RWPE1 (cell line): ENCODE data around the gene PPY.

Experiments used
- CTCF ChIA-PET: fragments of 350-600 bp; sonication (Branson Sonifier 250); formaldehyde crosslinking; extraction: SDS; loops from one replicate; lab custom pipeline; 2021; lab: Yijun Ruan, JAX
- POLR2A ChIA-PET: fragments of 400-600 bp; formaldehyde crosslinking; extraction: SDS; loops from one replicate; lab custom pipeline; 2020; ENCODE audit warnings: antibody characterized with exemption; ENCODE audit not compliant: low non-redundant PET; lab: Yijun Ruan, JAX
- DNase-seq: peaks from one replicate; pipeline ENCODE4 v3.0.0; 2012; ENCODE audit warnings: low spot score
- H3K27ac ChIP-seq: fragments of 450-650 bp; 2 replicates; pipeline ENCODE4 v1.5.1; 2017
- TF ChIP-seq, protein P1 (sequence below): fragments of 450-650 bp; conservative IDR thresholded peaks from 2 replicates; pipeline ENCODE4 v1.5.1; 2017; ENCODE audit warnings: low read depth, mild to moderate bottlenecking

PPY gene

DNA sequence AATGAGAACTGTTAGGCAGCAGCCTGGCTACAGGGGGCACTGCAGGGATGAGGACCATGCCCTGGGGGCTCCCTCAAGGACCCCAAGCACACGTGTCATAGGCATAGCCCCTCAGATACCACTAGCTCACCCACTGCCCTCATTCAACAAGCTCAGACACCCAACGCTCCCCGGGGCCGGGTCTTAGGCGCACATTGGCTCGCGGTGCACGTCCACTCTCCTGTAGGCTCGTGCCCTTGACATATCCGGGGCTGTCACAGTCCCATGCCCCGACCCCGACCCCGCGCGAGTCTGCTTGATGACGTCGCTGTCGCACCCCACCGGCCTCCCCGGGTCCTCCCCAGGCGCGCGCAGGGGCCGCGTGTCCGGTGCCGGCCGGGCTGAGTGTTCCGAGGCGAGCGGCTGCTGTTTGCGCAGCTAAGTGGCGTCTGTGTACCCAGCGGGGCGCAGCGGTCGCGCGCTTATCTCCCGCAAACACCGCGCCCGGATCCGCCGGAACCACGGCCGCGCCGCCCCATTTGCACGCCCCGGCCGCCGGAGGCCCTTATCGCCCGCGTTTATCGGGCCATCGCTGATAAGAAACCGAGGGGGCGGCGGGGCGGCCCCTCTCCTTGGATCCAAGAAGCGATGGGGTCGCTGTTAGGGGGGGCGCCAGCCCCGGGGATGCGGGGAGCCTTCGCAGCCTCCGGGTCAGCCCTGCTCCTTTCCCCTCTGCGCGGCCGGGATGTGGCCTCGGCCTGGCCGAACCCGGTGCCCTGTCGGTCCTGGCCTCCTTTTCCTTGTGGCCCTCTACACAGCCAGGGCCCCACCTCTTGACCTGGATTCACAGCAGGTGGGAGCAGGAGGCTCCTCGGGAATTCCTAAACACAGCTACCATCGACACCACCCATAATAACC lies 41.5 kb upstream of the PPY start:
- H3K27ac ChIP-seq = no peak overlapping the region
- POLR2A ChIA-PET = no interaction called here
- DNase-seq = no peak
- CTCF ChIA-PET = interaction anchor here (1.1 to 1.8 kb wide), 3 partner anchors 12 to 106 kb away, joined by 3 to 5 read pairs (median 4); no protein-coding TSS in a partner anchor
- TF ChIP-seq, protein P1, sequence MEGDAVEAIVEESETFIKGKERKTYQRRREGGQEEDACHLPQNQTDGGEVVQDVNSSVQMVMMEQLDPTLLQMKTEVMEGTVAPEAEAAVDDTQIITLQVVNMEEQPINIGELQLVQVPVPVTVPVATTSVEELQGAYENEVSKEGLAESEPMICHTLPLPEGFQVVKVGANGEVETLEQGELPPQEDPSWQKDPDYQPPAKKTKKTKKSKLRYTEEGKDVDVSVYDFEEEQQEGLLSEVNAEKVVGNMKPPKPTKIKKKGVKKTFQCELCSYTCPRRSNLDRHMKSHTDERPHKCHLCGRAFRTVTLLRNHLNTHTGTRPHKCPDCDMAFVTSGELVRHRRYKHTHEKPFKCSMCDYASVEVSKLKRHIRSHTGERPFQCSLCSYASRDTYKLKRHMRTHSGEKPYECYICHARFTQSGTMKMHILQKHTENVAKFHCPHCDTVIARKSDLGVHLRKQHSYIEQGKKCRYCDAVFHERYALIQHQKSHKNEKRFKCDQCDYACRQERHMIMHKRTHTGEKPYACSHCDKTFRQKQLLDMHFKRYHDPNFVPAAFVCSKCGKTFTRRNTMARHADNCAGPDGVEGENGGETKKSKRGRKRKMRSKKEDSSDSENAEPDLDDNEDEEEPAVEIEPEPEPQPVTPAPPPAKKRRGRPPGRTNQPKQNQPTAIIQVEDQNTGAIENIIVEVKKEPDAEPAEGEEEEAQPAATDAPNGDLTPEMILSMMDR = no peak

DNA sequence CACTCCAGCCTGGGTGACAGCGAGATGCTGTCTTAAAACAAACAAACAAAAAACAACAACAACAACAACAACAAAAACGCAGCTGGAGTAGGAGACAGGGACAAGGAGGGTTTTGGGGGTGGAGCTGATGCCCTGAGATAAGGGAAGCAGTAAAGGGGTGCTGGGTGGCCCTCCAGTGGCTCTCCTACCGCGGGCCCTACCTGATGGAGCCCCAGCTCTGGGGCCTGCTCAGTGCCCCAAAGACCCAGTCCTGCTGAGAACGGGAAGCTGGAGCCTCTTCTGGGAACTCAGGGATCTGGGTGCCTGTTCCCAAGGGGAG lies 40.9 kb upstream of the PPY start:
- POLR2A ChIA-PET = no interaction called here

DNA sequence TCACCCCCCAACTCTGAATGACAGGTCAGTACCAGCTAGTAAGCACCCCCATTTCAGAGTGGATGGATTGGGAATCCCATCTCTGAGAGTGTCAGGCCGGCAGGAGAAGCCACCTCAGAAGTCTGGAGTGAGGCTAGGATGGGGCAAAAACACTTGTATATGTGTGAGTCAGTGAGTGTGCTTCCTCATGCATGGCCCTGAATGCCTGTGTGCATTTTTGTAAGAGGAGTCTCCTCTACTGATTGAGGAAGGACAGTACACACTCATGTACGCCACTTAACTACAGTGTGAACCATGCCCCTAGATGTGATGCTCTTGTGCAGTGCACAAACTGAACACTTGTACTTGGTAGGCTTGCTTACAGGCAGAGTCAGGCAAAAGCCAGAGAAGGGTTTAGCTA lies 39.9 kb upstream of the PPY start:
- no peak for DNase-seq
- CTCF ChIA-PET = interaction anchor here (0.7 to 1.8 kb wide), 2 partner anchors 38 to 52 kb away, joined by 3 to 4 read pairs; no protein-coding TSS in a partner anchor
- POLR2A ChIA-PET = no interaction called here
- H3K27ac ChIP-seq = no peak overlapping the region
- TF ChIP-seq, protein P1 = no peak

More for the DNA sequence above, 40.9 kb upstream of the PPY start:
- DNase-seq = no peak
- TF ChIP-seq, protein P1 = no peak
- CTCF ChIA-PET = interaction anchor here (1.1 to 1.8 kb wide), 3 partner anchors 12 to 105 kb away, joined by 3 to 5 read pairs (median 4); no protein-coding TSS in a partner anchor
- no peak overlapping the region for H3K27ac ChIP-seq

DNA sequence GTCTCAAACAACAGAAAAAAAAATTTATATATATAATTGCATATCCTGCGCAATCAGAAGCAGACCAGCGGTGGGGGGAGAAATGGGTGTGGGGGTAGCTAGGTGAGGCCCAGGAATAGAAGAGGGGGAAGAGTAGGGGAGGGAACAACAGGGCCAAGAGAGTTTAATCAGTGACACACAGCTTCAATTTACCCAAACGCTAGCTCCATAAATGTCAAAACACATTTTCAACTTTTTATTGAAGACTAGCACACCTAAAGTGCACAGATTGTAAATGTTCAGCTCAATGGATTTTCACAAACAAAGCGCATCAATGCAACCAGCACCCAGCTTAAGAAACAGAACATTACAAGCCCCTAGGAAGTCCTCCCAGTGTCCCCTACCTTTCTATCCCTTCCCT lies 37.4 kb upstream of the PPY start:
- CTCF ChIA-PET = interaction anchor here (0.6 to 1.1 kb wide), 5 partner anchors 16 to 157 kb away, joined by 3 to 9 read pairs (median 3); no protein-coding TSS in a partner anchor
- POLR2A ChIA-PET = no interaction called here
- TF ChIP-seq, protein P1 = no peak
- H3K27ac ChIP-seq = no peak overlapping the region
- DNase-seq = no peak

DNA sequence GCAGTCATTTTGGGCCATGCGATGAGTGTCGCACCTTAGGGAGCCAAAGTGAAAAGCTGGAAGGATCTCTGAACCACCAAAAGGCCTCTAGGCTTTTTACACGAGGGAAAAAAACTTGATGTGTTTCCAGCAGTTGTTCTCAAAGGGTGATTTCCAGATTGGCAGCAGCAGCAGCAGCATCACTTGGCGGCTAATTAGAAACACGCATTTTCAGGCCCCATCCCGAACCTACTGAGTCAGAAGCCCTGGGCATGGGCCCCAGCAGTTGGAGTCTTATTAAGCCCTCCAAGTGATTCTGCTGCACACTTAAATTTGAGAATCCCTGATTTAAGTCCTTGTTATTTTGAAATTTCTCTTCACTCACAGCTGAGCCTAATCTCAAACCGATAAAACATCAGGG lies 36.7 kb upstream of the PPY start:
- ChIA-PET POLR2A (no interaction called here), CTCF (interaction anchor here (0.7 to 1.1 kb wide), 3 partner anchors 17 to 62 kb away, joined by 3 to 9 read pairs (median 3); no protein-coding TSS in a partner anchor)
- DNase-seq = no peak
- TF ChIP-seq, protein P1 = no peak
- no peak overlapping the region for H3K27ac ChIP-seq

DNA sequence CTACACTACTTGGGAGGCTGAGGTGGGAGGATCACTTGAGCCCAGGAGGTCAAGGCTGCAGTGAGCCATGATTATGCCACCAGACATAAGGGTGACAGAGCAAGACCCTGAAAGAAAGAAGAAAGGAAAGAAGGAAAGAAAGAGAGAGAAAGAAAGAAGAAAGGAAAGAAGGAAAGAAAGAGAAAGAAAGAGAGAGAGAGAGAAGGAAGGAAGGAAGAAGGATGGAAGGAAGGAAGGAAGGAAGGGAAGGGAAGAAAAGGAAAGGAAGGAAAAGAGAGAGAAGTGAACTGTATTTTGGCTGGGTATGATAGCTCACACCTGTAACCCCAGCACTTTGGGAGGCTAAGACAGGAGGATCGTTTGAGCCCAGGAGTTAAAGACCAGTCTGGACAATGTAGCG lies 35.8 kb upstream of the PPY start:
- CTCF ChIA-PET = no interaction called here
- H3K27ac ChIP-seq = no peak overlapping the region
- TF ChIP-seq, protein P1 = no peak
- POLR2A ChIA-PET = no interaction called here
- no peak for DNase-seq
